HuH-7.5 (cell line): ENCODE results near the gene DUSP21.
"Not testable (repeated sequence)": the region's sequence is repeated elsewhere in the genome, so short reads cannot be mapped to it uniquely, and the experiment has no call there.

ENCODE experiments used
- DNase-seq: peaks from one replicate; pipeline ENCODE4 v3.0.0; 2011; ENCODE audit warnings: low spot score

DUSP21 gene

GRCh38 chrX:44843753-44844152, at the start of gene DUSP21:
TSS of gene DUSP21 (plus strand) at chrX:44844021. CDS start at chrX:44844133, 112 bp downstream.
- DNase-seq = no peak

- DNase-seq = no peak
These were observed 47.8 kb upstream of the DUSP21 start for GRCh38 chrX:44795945-44796450.

- DNase-seq = no peak
These were observed 41.2 kb upstream of the DUSP21 start for GRCh38 chrX:44802613-44803012.

- no peak for DNase-seq
These were observed 28.1 kb upstream of the DUSP21 start for GRCh38 chrX:44815681-44816080.

GRCh38 chrX:44816367-44816766, 27.5 kb upstream of the DUSP21 start:
- no peak for DNase-seq

- no peak for DNase-seq
These were observed 26.8 kb upstream of the DUSP21 start for GRCh38 chrX:44817029-44817428.

- no peak for DNase-seq
These were observed 21.2 kb upstream of the DUSP21 start for GRCh38 chrX:44822601-44823000.

GRCh38 chrX:44823193-44823592, 20.6 kb upstream of the DUSP21 start:
- DNase-seq = not testable (repeated sequence)

GRCh38 chrX:44828008-44828605, 15.7 kb upstream of the DUSP21 start:
- DNase-seq = no peak

GRCh38 chrX:44829832-44830231, 14.0 kb upstream of the DUSP21 start:
- DNase-seq = no peak

- peak; percentile 15 for DNase-seq
These were observed 1.1 kb upstream of the DUSP21 start for GRCh38 chrX:44842550-44843317.

- no peak for DNase-seq
These were observed 511 bp upstream of the DUSP21 start for GRCh38 chrX:44843318-44843702.

- DNase-seq = no peak
These were observed 383 bp downstream of the DUSP21 start for GRCh38 chrX:44844204-44844603.

- DNase-seq = not testable (repeated sequence)
These were observed 7.1 kb downstream of the DUSP21 start for GRCh38 chrX:44850891-44851290.

- no peak for DNase-seq
These were observed 27.4 kb downstream of the DUSP21 start for GRCh38 chrX:44871114-44871645.

- DNase-seq = peak; percentile 32
These were observed 28.4 kb downstream of the DUSP21 start for GRCh38 chrX:44871931-44872820.

- peak; percentile 78 for DNase-seq
These were observed 29.1 kb downstream of the DUSP21 start, which contains the start of gene KDM6A for GRCh38 chrX:44872821-44873414. TSS of gene KDM6A (plus strand) at chrX:44873188. CDS start at chrX:44873552, 364 bp downstream.

- no peak for DNase-seq
These were observed 29.8 kb downstream of the DUSP21 start for GRCh38 chrX:44873415-44874276.

GRCh38 chrX:44874420-44875184, 30.8 kb downstream of the DUSP21 start:
- DNase-seq = peak; percentile 27

- DNase-seq = no peak
These were observed 31.3 kb downstream of the DUSP21 start for GRCh38 chrX:44875185-44875489.
